HG02763 (cell line): ENCODE results near the gene SYTL3.
"Not testable (repeated sequence)": the region's sequence is repeated elsewhere in the genome, so short reads cannot be mapped to it uniquely, and the experiment has no call there.

ENCODE experiments used
- ATAC-seq: cut with Tn5 transposase; IDR thresholded peaks from one replicate; pipeline ENCODE4 v1.9.1; 2021; ENCODE audit warnings: mild to moderate bottlenecking, moderate library complexity; ENCODE audit not compliant: unreplicated experiment

Gene SYTL3

GRCh38 chr6:158786645-158787304, 136.9 kb downstream of the SYTL3 start:
- no peak for ATAC-seq

GRCh38 chr6:158787395-158787794, 137.5 kb downstream of the SYTL3 start:
- ATAC-seq, result no peak

- ATAC-seq, result peak; percentile 37
These were observed 139.5 kb downstream of the SYTL3 start for GRCh38 chr6:158789115-158789917.

GRCh38 chr6:158791274-158791855, 141.5 kb downstream of the SYTL3 start:
- ATAC-seq, result no peak

GRCh38 chr6:158792505-158792904, 142.7 kb downstream of the SYTL3 start:
- not testable (repeated sequence) for ATAC-seq

- no peak for ATAC-seq
These were observed 143.6 kb downstream of the SYTL3 start for GRCh38 chr6:158793432-158793831.

GRCh38 chr6:158795516-158795915, 145.7 kb downstream of the SYTL3 start:
- ATAC-seq, result no peak

- ATAC-seq, result no peak
These were observed 146.5 kb downstream of the SYTL3 start for GRCh38 chr6:158796353-158796752.

GRCh38 chr6:158797331-158798310, 147.8 kb downstream of the SYTL3 start:
- ATAC-seq, result no peak

- no peak for ATAC-seq
These were observed 148.5 kb downstream of the SYTL3 start for GRCh38 chr6:158798311-158798710.

GRCh38 chr6:158799051-158799792, 149.4 kb downstream of the SYTL3 start:
- no peak for ATAC-seq

GRCh38 chr6:158801655-158802294, 151.9 kb downstream of the SYTL3 start:
- ATAC-seq, result no peak

GRCh38 chr6:158803733-158804143, 153.9 kb downstream of the SYTL3 start:
- ATAC-seq, result peak; percentile 55

- ATAC-seq, result no peak
These were observed 154.4 kb downstream of the SYTL3 start for GRCh38 chr6:158804207-158804606.

GRCh38 chr6:158805698-158806377, 156.0 kb downstream of the SYTL3 start:
- ATAC-seq, result no peak

- no peak for ATAC-seq
These were observed 157.9 kb downstream of the SYTL3 start for GRCh38 chr6:158807515-158808441.

- ATAC-seq, result no peak
These were observed 158.6 kb downstream of the SYTL3 start for GRCh38 chr6:158808442-158808833.
